ENCODE measurements around the gene IL22RA1. TPM values are rescaled to one million over a fixed set of nuclear protein-coding genes. Genes with fewer than 3 reads are reported as not detected.

IL22RA1 gene
- total RNA-seq, 1 experiment from 2014 or later: 0.13 TPM

DNA sequence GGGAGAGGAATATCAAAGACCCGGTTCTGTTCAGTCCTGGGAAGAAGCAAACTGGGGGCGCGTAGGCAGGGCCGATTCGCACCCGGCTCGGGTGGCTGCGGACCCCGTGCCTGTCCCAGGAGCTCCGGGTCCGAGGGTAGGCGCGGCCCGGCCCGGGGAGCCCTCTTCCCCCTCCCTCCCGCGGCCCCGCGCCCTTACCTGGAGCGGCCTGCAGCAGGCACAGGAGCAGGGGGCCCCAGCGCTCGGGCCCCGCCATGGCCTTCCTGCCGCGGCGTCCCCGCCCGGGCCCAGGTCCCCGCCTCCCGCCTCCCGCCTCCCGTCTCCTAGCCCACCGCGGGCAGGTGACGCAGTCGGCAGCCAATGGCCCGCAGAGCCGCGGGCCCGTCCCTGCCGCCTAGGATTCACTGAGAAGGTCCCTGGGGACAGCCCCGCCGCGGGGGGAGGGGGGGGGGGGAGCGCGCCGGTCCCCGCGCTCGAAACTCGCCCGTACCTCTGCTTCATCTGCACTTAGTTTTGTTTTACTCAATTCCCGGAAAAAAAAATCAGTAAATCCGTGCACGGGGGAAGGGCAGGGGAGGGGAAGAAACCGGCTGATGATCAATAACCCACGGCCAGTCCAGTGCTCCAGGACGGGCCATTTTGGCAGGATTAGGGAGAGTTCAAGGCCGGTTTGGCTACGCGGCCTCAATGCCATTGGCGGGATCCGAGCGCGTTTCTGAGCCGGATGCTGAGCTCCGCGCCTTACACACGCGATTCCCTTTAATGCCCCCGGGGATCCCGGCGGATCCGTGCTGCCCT is 44.3 kb upstream of the IL22RA1 start, which contains the start of gene IFNLR1:
Gene IFNLR1, minus strand, starts transcription at position 297 of the 798 bp plus-strand sequence. Its CDS starts 41 bp downstream, at position 256.
- Histone ChIP-seq H4K20me1 (ENCODE audit: control insufficient read depth, insufficient read depth, insufficient read length) (no peaks in the 10 kb centered on the region), H3K79me2 (ENCODE audit: insufficient read depth, low read length) (peaks cover 3% of the 10 kb centered on the region; the same call in 1 of the 2 replicates), H3K23me2 (ENCODE audit: insufficient read length, low read depth, low read length, poor library complexity, severe bottlenecking) (peaks cover 11% of the 10 kb centered on the region), H3T11ph (ENCODE audit: low read length) (no peak within 1 kb of the TSS), H2BK12ac (ENCODE audit: insufficient read length, low read depth, low read length) (no peak within 1 kb of the TSS), H3K4me2 (ENCODE audit: insufficient read depth, insufficient read length, low read length) (peak within 1 kb of the TSS; percentile 75), H4K91ac (ENCODE audit: insufficient read length, low read depth, low read length) (no peak within 1 kb of the TSS), H2BK120ac (ENCODE audit: low read depth, low read length, poor library complexity, severe bottlenecking) (no peak within 1 kb of the TSS), H3K27me3 (ENCODE audit: insufficient read depth, low read length) (no peaks in the 10 kb centered on the region; the same call in 1 of the 2 replicates), H2AFZ (ENCODE audit: low read length) (no peak within 1 kb of the TSS), H3K27ac (ENCODE audit: insufficient read length, low read depth, low read length) (no peak within 1 kb of the TSS), H3K56ac (ENCODE audit: insufficient read length, low read depth, low read length) (no peak within 1 kb of the TSS), H3K18ac (ENCODE audit: insufficient read length, low read depth, low read length) (peak within 1 kb of the TSS; percentile 45), H2BK15ac (ENCODE audit: low read depth, low read length) (no peak within 1 kb of the TSS), H3K4ac (ENCODE audit: low read depth, low read length) (no peak within 1 kb of the TSS), H3K14ac (ENCODE audit: insufficient read depth, low read length) (peak within 1 kb of the TSS; percentile 88; the same call in 1 of the 2 replicates), H2BK20ac (ENCODE audit: low read depth, low read length, poor library complexity, severe bottlenecking) (no peak within 1 kb of the TSS), H2BK5ac (ENCODE audit: insufficient read length, low read length) (no peak within 1 kb of the TSS), H3K9me3 (ENCODE audit: control insufficient read depth, low read depth, low read length) (no peaks in the 10 kb centered on the region), H3K23ac (ENCODE audit: insufficient read length, low read depth, low read length) (no peak within 1 kb of the TSS), H2AK5ac (ENCODE audit: insufficient read length, low read length) (no peak within 1 kb of the TSS), H3K79me1 (ENCODE audit: insufficient read depth, low read depth, low read length, poor library complexity, severe bottlenecking) (no peaks in the 10 kb centered on the region), H3K4me1 (ENCODE audit: insufficient read depth, low read length) (no peaks in the 10 kb centered on the region; the same call in 1 of the 2 replicates), H3K9ac (ENCODE audit: extremely low read depth, insufficient read length, low read length) (peak within 1 kb of the TSS; percentile 61), H4K5ac (ENCODE audit: insufficient read length, low read depth, low read length) (no peak within 1 kb of the TSS), H4K8ac (replicated peaks; ENCODE audit: insufficient read length, low read depth, low read length) (no peak within 1 kb of the TSS)
- peak; percentile 89 for DNase-seq
- Mint-ChIP-seq H3K27me3 (ENCODE audit: low read depth) (peaks cover 5% of the 10 kb centered on the region), H3K36me3 (ENCODE audit: insufficient read depth in 1 of 3, low read depth in 3 of 3) (0 out of 7 replicates have a peak, but pooled peaks cover 0 to 7% (median 0%) of the 10 kb centered on the region in 3 experiments), H3K9me3 (peaks cover 0 to 3% of the 10 kb centered on the region in 2 experiments; a peak in 1 of 5 replicates), H3K4me1 (peaks cover 11 to 27% of the 10 kb centered on the region in 2 experiments), H3K4me3 (peak within 1 kb of the TSS; percentile 78 to 86), H3K27ac (peak within 1 kb of the TSS in 2 of 3 experiments; percentile 55 to 75; a peak in 3 of 7 replicates)
- TF ChIP-seq, protein P1, sequence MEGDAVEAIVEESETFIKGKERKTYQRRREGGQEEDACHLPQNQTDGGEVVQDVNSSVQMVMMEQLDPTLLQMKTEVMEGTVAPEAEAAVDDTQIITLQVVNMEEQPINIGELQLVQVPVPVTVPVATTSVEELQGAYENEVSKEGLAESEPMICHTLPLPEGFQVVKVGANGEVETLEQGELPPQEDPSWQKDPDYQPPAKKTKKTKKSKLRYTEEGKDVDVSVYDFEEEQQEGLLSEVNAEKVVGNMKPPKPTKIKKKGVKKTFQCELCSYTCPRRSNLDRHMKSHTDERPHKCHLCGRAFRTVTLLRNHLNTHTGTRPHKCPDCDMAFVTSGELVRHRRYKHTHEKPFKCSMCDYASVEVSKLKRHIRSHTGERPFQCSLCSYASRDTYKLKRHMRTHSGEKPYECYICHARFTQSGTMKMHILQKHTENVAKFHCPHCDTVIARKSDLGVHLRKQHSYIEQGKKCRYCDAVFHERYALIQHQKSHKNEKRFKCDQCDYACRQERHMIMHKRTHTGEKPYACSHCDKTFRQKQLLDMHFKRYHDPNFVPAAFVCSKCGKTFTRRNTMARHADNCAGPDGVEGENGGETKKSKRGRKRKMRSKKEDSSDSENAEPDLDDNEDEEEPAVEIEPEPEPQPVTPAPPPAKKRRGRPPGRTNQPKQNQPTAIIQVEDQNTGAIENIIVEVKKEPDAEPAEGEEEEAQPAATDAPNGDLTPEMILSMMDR (conservative IDR thresholded peaks at IDR 0.05): no peak
- WGBS (ENCODE audit: extremely low coverage, insufficient read length, low lambda C conversion rate): no CpG with 5 or more reads among the region's 74 CpGs

Data from H9 (cell line).